HPDE6-E6E7 (cell line): ENCODE measurements around the gene CLPTM1L.
A peak's percentile ranks its signal among the peaks of the same experiment; 100 is the strongest.
"Not testable (repeated sequence)": the region's sequence is repeated elsewhere in the genome, so short reads cannot be mapped to it uniquely, and the experiment has no call there.

Experiments used
- DNase-seq: peaks from one replicate; pipeline ENCODE4 v3.0.0; 2011; ENCODE audit warnings: missing footprints; ENCODE audit errors: extremely low spot score

CLPTM1L gene

GRCh38 chr5:1289559-1289958, 55.3 kb downstream of the CLPTM1L start:
- DNase-seq: not testable (repeated sequence)

DNA sequence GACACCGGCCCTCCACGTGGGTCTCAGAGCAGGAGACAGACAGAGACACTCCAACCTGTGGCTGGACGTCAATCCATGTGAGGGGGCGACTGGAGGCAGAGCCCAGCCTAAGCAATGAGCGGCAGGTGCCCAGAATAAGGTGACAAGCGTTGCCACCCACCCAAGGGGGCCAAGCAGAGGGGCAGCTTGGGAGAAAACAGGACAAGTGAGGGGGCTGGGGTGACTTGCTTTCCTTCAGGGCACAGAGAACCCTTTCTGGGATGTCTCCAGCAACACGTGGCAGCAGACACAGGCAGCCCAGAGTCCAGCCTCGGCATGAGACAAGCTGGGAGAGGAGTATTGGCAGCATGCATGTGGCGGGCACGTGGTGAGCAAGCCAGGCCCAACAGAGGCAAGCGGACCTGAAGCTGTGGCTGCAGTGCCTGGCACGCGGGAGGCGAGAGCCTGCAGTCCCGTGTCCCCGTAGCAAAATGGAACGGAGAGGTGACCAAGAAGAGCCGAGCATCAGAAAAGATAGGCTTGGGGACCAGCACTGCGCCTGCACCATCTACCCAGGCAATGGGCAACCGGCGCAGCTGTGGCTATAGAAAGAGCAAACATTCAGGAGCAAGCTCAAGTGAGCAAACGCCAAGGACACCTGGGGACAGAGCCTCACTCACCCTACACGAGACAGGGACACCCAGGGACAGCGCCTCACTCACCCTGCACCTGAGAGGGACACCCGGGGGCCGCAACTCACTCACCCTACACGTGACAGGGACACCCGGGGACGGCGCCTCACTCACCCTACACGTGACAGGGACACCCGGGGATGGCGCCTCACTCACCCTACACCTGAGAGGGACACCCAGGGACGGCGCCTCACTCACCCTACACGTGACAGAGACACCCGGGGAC, 56.2 kb downstream of the CLPTM1L start:
- no peak for DNase-seq

DNA sequence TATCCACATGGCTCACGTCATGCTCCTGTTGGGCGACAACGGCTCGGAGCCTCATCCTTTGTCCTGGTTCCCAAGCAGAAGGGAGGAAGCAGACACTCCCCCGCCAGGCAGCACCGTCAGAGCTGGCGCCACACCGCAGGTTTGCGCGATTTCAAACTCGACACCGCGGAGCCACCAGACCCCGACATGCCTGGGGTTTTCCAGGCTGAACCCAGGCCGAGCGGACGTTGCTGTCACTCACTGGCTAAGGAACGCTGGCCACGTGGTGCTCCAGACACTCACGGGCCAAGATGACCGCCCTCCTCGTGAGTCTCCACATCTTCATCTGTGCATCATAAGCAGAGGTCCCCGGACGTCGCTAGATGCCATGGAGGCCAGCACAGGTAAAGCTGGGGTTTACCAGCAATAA, 59.0 kb downstream of the CLPTM1L start:
- DNase-seq: no peak

- DNase-seq: no peak
Measured at GRCh38 chr5:1285141-1285540, 59.8 kb downstream of the CLPTM1L start.

DNA sequence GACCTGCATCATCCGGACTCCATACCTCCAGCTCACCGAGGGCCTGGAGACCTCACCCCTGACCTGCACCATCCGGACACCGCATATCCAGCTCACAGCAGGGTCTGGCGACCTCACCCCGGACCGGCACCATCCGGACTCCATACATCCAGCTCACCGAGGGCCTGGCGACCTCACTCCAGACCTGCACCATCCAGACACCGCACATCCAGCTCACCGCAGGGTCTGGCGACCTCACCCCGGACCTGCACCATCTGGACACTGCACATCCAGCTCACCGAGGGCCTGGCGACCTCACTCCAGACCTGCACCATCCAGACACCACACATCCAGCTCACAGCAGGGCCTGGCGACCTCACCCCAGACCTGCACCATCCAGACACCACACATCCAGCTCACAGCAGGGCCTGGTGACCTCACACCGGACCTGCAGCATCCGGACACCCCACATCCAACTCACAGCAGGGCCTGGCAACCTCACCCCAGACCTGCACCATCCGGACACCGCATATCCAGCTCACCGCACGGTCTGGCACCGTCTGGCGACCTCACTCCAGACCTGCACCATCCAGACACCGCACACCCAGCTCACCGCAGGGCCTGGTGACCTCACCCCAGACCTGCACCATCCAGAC, 60.4 kb downstream of the CLPTM1L start:
- not testable (repeated sequence) for DNase-seq

DNA sequence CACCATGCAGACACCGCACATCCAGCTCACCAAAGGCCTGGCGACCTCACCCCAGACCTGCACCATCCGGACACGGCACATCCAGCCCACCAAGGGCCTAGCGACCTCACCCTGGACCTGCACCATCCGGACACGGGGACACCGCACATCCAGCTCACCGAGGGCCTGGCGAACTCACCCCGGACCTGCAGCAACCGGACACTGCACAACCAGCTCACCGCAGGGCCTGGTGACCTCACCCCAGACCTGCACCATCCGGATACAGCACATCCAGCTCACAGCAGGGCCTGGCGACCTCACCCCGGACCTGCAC, 61.2 kb downstream of the CLPTM1L start:
- DNase-seq: not testable (repeated sequence)

- not testable (repeated sequence) for DNase-seq
Measured at GRCh38 chr5:1282993-1283728, 61.7 kb downstream of the CLPTM1L start.

DNA sequence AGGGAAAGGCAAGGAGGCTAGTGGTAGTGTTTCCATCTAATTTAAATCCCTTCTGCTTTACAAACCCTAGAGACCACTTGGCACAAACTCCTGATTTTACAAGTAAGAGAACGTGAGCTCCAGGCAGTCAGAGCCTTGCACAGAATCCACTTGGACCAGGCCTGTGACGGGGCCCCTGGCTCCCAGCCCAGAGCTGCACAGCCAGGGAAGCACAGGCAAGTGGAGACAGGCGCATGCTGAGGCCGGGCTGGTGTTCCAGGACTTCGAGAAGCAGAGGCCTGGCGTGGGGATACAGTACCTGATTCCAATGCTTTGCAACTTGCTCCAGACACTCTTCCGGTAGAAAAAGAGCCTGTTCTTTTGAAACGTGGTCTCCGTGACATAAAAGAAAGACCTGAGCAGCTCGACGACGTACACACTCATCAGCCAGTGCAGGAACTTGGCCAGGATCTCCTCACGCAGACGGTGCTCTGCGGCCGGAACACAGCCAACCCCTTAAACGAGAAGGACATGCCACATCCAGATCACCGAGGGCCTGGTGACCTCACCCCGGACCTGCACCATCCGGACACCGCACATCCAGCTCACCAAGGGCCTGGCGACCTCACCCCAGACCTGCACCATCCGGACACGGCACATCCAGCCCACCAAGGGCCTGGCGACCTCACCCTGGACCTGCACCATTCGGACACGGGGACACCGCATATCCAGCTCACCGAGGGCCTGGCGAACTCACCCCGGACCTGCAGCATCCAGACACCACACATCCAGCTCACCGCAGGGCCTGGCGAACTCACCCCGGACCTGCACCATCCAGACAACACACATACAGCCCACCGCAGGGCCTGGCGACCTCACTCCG, 62.5 kb downstream of the CLPTM1L start:
- DNase-seq: peak; percentile 63

DNA sequence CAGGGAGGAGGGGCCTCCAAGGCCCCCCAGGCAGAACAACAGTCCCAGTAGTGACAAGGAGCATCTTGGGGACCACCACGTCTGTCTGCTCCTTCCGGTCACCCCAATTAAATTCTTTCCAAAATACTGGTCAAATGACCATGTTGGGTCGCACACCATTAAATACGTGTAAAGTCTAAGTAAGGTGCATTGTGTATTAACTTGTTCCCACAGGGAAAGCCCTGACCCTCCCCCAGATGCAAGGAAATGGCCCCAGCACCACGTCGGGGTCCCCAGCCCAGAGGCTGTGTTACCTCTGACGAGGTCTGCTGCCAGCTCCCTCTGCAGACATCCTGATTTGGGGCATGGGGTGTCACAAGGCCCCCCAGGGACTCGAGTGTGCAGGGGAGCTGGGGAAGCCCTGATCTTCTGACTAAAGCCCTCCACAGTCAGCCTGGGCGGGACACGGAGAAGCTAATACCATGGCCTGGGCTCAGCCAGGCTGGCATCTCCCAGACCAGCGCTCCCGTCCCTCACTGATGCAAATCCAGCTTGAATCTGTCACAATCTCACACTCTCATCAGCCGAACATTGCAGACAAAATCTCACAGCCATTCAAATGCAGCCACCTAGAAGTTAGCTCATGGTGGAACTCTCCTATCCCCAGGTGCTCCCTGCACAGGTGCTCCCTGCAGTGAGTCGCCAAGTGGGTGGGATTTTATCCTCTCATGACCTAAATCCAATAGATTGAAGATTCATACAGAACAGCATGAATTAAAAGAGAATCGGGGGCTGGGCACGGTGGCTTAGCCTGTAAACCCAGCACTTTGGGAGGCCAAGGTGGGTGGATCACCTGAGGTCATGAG, 63.6 kb downstream of the CLPTM1L start:
- no peak for DNase-seq

DNA sequence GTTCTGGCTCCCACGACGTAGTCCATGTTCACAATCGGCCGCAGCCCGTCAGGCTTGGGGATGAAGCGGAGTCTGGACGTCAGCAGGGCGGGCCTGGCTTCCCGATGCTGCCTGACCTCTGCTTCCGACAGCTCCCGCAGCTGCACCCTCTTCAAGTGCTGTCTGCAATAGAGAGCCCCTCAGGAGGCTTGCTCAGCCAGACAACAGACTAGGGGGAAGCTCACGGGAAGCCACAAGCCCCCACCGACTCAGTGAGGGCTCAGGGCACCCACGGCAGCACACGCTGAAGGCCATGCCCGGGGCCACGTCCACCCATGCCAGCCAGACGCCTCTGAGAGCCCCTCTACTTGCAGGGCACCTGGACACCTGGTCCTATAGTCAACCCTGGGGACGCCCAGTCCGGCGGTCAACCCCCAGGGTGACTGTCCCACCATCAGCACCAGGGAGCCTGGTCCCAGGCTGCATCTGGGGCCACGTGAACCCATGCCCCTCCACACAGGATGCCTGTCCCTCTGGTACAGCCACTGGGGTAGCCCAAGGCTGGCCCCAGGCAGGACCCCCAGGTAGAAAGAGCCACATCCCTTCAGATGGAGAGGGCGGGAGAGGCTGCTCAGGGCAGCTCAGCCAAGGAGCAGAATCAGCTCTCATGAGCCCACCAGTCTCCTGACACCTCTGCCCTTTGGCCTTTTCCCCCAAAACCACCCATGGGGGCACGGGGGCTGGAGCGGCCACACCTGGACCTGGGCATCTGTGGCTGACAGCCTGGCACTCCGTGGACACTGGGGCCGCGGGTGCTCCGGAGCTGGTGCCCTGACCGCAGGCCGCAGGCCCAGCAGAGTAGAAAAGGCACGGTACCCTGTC, 64.5 kb downstream of the CLPTM1L start:
- DNase-seq: no peak

DNA sequence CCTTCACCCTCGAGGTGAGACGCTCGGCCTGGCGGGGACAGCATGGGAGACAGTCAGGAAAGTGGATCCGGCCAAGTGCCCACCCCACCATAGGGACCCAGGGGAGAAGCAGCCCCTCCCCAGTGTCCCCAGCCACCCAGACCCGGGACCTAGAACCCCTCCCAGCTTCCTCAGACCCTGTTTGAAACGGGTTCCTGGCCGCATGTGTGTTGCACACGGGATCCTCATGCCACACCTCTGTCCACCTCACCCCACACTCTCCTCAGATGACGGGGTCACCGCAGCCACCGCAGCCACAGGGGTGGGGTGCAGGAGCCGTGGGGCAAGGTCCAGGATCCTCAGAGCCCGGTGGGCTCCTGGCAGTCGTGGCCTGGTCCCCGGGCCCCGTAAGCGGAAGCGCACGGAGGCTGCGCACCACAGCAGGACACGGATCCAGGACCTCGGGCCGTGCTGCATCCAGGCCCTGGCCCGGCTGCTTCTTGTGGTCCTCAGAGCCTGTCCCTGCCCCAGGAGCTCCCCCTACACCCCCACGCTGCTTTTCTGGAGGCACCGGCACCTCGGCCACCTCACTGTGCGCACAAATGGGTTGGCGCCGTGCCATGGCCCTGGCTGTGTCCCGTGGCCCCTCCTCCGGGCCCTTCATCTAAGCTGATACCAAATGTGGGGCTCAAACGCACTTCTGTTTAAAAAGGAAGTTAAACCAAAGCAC, 65.3 kb downstream of the CLPTM1L start:
- no peak for DNase-seq

- no peak for DNase-seq
Measured at GRCh38 chr5:1278656-1279442, 66.0 kb downstream of the CLPTM1L start.

DNA sequence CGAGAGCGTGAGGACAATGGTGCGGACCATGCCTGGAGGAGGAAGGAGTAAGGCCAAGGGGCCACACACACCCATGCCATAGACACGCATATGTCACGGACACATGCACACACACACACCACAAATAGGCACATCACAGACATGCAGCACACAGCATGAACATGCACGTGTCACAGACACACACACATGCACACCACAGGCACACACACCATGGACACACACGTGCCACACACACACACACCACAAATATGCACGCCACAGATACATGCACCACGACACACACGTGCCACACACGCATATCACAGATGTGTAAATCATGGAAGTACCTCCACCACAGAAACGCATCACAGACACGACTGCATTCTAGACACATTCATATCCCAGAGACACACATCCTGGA, 66.7 kb downstream of the CLPTM1L start:
- no peak for DNase-seq

DNA sequence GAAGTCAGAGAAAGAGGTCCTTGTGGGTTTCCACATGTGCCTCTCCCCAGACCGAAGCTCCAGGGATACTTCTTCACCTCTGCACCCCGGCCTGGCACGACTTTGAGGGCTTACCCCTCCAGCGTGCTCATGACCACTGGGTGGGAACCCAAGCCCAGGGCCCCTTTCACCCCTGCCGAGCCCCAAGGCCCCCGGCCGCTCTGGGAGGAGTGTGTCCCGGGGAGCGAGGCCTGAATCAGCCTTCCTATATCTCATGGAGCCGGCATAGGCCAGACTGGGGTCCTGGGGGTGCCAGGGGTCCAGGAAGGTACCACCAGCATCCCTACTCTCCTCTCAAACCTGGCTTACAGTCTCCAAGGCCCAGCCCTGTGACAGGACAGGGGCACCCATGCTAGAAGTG, 67.1 kb downstream of the CLPTM1L start:
- DNase-seq: no peak

- DNase-seq: no peak
Measured at GRCh38 chr5:1277331-1277730, 67.6 kb downstream of the CLPTM1L start.

GRCh38 chr5:1276930-1277329, 68.0 kb downstream of the CLPTM1L start:
- no peak for DNase-seq

DNA sequence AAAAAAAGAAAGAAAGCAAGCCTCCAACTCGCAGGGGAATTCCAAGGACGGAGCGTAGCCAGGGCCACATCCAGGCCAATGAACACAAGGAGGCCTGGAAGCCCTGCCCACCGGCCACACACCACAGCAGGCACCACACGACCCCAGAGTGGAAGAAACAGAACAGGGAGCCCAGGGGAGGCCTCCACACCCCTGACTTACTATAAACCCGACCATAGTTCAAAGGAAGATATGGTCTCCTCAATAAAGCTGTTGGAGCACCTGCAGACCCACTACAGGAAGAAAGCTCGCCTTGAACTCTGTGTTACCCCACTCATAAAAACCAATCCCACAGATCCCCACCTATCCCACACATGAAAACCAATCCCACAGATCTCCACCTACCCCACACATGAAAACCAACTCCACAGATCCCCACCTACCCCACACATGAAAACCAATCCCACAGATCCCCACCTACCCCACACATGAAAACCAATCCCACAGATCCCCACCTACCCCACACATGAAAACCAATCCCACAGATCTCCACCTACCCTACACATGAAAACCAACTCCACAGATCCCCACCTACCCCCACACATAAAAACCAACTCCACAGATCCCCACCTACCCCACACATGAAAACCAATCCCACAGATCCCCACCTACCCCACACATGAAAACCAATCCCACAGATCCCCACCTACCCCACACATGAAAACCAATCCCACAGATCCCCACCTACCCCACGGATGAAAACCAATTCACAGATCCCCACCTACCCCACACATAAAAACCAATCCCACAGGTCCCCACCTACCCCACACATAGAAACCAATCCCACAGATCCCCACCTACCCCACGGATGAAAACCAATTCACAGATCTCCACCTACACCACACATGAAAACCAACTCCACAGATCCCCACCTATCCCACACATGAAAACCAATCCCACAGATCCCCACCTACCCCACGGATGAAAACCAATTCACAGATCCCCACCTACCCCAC, 69.2 kb downstream of the CLPTM1L start:
- not testable (repeated sequence) for DNase-seq
